Measurements from ENCODE around the gene ZNF354C. TPM values are rescaled to one million over a fixed set of nuclear protein-coding genes. Genes with fewer than 3 reads are reported as not detected.

The ZNF354C gene
- polyA plus RNA-seq, 1 donor from 2014 or later: 6.1 TPM

DNA sequence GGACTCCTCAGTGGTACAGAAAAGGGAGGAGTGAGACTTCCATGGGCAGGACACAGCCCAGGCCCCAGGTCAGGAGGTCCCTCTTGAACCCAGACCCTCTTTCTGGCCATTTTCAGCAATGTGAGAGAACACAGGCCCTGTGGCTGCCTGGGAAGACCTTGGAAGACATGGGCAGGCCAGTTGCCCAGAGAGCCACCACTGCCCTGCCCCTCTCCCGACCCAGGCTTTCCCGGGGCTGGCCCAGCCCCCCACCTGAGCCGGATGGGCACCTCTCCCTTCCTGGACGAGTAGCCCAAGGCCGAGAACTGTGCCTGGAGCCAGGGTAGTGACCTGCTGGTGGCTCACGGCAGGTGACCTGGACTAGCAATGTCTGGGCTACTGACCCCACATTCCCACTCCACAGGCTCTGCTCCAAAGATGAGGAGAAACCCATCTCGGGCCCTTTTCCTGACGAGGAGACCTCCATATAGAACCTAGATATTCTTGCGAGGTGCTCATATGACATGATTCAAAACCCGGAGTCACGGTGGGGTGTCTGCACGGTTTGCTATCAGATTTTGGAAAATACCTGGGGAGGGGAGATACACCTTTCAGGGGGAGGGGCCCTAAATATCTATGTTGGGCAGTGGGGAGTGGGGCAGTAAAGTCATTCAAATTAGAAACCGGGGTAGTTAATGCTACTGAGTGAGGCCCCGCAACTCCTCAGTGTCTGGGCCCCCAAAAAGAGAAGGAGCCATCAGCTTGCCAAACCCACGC, 59.4 kb downstream of the ZNF354C start:
- no peak overlapping the region for H3K4me3 ChIP-seq (ENCODE audit: low read length)
- no peak overlapping the region for H3K9ac ChIP-seq (ENCODE audit: low read length)
- no peaks in the 10 kb centered on the region for H3K9me2 ChIP-seq (ENCODE audit: insufficient read depth, low read length)
- H3K27ac ChIP-seq (ENCODE audit: low read length): no peak overlapping the region
- no peak overlapping the region for H2AFZ ChIP-seq (ENCODE audit: low read depth, low read length)
- H3K4me2 ChIP-seq (ENCODE audit: low read length): no peak overlapping the region
- no peaks in the 10 kb centered on the region for H3K79me2 ChIP-seq (replicated peaks; ENCODE audit: insufficient read depth, low read length)
- no peaks in the 10 kb centered on the region for H3F3A ChIP-seq (ENCODE audit: insufficient read depth, low read length, poor library complexity, severe bottlenecking)
- no peaks in the 10 kb centered on the region for H3K9me3 ChIP-seq (ENCODE audit: low read length)
- no peaks in the 10 kb centered on the region for H3K36me3 ChIP-seq (ENCODE audit: insufficient read depth, low read length)
- no peaks in the 10 kb centered on the region for H3K27me3 ChIP-seq (ENCODE audit: insufficient read depth, low read depth, low read length)
- no peaks in the 10 kb centered on the region for H4K20me1 ChIP-seq (ENCODE audit: insufficient read depth)
- TF ChIP-seq, protein P1, sequence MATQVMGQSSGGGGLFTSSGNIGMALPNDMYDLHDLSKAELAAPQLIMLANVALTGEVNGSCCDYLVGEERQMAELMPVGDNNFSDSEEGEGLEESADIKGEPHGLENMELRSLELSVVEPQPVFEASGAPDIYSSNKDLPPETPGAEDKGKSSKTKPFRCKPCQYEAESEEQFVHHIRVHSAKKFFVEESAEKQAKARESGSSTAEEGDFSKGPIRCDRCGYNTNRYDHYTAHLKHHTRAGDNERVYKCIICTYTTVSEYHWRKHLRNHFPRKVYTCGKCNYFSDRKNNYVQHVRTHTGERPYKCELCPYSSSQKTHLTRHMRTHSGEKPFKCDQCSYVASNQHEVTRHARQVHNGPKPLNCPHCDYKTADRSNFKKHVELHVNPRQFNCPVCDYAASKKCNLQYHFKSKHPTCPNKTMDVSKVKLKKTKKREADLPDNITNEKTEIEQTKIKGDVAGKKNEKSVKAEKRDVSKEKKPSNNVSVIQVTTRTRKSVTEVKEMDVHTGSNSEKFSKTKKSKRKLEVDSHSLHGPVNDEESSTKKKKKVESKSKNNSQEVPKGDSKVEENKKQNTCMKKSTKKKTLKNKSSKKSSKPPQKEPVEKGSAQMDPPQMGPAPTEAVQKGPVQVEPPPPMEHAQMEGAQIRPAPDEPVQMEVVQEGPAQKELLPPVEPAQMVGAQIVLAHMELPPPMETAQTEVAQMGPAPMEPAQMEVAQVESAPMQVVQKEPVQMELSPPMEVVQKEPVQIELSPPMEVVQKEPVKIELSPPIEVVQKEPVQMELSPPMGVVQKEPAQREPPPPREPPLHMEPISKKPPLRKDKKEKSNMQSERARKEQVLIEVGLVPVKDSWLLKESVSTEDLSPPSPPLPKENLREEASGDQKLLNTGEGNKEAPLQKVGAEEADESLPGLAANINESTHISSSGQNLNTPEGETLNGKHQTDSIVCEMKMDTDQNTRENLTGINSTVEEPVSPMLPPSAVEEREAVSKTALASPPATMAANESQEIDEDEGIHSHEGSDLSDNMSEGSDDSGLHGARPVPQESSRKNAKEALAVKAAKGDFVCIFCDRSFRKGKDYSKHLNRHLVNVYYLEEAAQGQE (IDR thresholded peaks at IDR 0.05; ENCODE audit: borderline replicate concordance): no peak
- TF ChIP-seq POLR2AphosphoS5 (IDR thresholded peaks at IDR 0.05): no peak
- TF ChIP-seq, protein P2, sequence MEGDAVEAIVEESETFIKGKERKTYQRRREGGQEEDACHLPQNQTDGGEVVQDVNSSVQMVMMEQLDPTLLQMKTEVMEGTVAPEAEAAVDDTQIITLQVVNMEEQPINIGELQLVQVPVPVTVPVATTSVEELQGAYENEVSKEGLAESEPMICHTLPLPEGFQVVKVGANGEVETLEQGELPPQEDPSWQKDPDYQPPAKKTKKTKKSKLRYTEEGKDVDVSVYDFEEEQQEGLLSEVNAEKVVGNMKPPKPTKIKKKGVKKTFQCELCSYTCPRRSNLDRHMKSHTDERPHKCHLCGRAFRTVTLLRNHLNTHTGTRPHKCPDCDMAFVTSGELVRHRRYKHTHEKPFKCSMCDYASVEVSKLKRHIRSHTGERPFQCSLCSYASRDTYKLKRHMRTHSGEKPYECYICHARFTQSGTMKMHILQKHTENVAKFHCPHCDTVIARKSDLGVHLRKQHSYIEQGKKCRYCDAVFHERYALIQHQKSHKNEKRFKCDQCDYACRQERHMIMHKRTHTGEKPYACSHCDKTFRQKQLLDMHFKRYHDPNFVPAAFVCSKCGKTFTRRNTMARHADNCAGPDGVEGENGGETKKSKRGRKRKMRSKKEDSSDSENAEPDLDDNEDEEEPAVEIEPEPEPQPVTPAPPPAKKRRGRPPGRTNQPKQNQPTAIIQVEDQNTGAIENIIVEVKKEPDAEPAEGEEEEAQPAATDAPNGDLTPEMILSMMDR (IDR thresholded peaks at IDR 0.05; ENCODE audit: poor library complexity, severe bottlenecking): no peak
- TF ChIP-seq TAF1 (IDR thresholded peaks at IDR 0.05; ENCODE audit: low read depth): no peak
- TF ChIP-seq EZH2 (IDR thresholded peaks at IDR 0.05; ENCODE audit: borderline replicate concordance, insufficient read depth, low read length, poor library complexity, severe bottlenecking): no peak
- TF ChIP-seq SMC3 (conservative IDR thresholded peaks at IDR 0.05; ENCODE audit: poor library complexity): no peak
- TF ChIP-seq RAD21 (conservative IDR thresholded peaks at IDR 0.05): no peak
- TF ChIP-seq MXI1 (conservative IDR thresholded peaks at IDR 0.05; ENCODE audit: poor library complexity, severe bottlenecking): no peak
- no peak for TF ChIP-seq EP300 (conservative IDR thresholded peaks at IDR 0.05; ENCODE audit: poor library complexity, severe bottlenecking)

DNA sequence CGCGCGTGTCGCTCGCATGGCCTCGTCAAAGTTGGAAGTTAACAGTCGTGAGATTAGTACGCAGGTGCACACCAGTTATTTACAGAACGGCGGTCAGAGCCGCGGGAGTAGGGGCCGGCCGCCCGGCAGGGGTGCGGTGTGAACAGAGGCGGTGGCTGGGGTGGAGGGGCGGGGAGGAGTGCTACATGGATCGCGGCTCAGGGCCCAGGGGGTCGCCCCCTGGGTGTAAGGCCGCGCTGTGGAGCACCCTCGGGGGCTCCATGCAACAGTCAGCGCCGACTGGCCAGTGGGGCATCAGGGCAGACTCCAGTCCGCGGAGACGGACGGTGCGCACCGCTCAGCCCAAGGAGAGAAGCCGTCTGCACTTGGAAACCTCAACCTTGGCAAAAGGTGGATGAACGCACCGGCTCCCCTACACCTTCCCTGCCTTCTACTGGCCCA, 60.3 kb downstream of the ZNF354C start:
- no peak for TF ChIP-seq TAF1 (IDR thresholded peaks at IDR 0.05; ENCODE audit: low read depth)
- TF ChIP-seq EZH2 (IDR thresholded peaks at IDR 0.05; ENCODE audit: borderline replicate concordance, insufficient read depth, low read length, poor library complexity, severe bottlenecking): no peak
- no peak for TF ChIP-seq EP300 (conservative IDR thresholded peaks at IDR 0.05; ENCODE audit: poor library complexity, severe bottlenecking)
- TF ChIP-seq, protein P2 (IDR thresholded peaks at IDR 0.05; ENCODE audit: poor library complexity, severe bottlenecking): no peak
- no peak for TF ChIP-seq MXI1 (conservative IDR thresholded peaks at IDR 0.05; ENCODE audit: poor library complexity, severe bottlenecking)
- no peak for TF ChIP-seq SMC3 (conservative IDR thresholded peaks at IDR 0.05; ENCODE audit: poor library complexity)
- no peak for TF ChIP-seq POLR2AphosphoS5 (IDR thresholded peaks at IDR 0.05)
- TF ChIP-seq RAD21 (conservative IDR thresholded peaks at IDR 0.05): no peak
- TF ChIP-seq, protein P1 (IDR thresholded peaks at IDR 0.05; ENCODE audit: borderline replicate concordance): no peak
- Histone ChIP-seq H3K27ac (ENCODE audit: low read length) (no peak overlapping the region), H3K9me2 (ENCODE audit: insufficient read depth, low read length) (no peaks in the 10 kb centered on the region), H3K79me2 (replicated peaks; ENCODE audit: insufficient read depth, low read length) (no peaks in the 10 kb centered on the region), H4K20me1 (ENCODE audit: insufficient read depth) (no peaks in the 10 kb centered on the region), H3K4me3 (ENCODE audit: low read length) (no peak overlapping the region), H3K4me2 (ENCODE audit: low read length) (no peak overlapping the region), H3K36me3 (ENCODE audit: insufficient read depth, low read length) (no peaks in the 10 kb centered on the region), H3K9me3 (ENCODE audit: low read length) (no peaks in the 10 kb centered on the region), H3F3A (ENCODE audit: insufficient read depth, low read length, poor library complexity, severe bottlenecking) (no peaks in the 10 kb centered on the region), H2AFZ (ENCODE audit: low read depth, low read length) (no peak overlapping the region), H3K9ac (ENCODE audit: low read length) (no peak overlapping the region), H3K27me3 (ENCODE audit: insufficient read depth, low read depth, low read length) (no peaks in the 10 kb centered on the region)
